GM21360 (cell line): ENCODE data around the gene WDR70.
"Not testable (repeated sequence)": the region's sequence is repeated elsewhere in the genome, so short reads cannot be mapped to it uniquely, and the experiment has no call there.

Experiments used
- ATAC-seq: cut with Tn5 transposase; IDR thresholded peaks from one replicate; pipeline ENCODE4 v1.9.1; 2021; ENCODE audit warnings: mild to moderate bottlenecking, moderate library complexity; ENCODE audit not compliant: unreplicated experiment

Gene WDR70

DNA sequence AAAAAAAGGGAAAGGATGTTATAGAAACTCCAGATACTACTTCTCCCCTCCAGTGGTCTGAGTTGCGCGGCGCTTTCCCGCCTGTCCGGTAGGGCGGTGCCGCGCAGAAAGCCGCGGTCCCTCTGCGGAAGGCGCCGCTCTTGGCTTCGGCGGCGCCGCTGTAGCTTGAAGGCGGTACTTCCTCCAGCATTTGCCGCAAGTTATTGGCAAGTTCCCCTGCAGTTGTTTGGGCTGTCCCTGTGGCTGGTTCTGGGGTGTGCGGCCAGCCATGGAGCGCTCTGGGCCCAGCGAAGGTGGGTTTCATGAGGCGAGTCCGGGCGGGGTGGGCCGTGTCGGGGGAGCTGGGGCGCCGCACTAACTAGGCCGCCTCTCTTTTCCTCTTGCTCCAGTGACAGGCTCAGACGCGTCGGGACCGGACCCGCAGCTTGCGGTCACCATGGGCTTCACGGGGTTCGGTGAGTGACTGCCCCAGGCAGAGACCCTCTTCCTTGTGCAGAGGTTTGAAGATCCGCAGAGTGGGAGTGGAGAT is at the start of gene WDR70:
WDR70 (plus strand) TSS at position 219 of the 529 bp plus-strand sequence; CDS start at position 269, 50 bp downstream.
- ATAC-seq: peak; percentile 98

DNA sequence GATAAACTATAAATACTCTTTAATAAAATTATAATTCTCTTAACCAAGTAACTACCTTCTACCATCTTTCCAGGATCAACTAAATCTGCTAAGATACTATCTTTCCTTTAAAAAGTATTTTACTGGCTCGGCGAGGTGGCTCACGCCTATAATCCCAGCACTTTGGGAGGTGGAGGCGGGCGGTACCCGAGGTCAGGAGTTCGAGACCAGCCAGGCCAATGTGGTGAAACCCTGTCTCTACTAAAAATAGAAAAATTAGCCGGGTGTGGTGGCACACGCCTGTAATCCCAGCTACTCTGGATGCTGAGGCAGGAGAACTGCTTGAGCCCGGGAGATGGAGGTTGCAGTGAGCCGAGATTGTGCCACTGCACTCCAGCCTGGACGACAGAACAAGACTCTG is 44.4 kb upstream of the WDR70 start:
- ATAC-seq: not testable (repeated sequence)

DNA sequence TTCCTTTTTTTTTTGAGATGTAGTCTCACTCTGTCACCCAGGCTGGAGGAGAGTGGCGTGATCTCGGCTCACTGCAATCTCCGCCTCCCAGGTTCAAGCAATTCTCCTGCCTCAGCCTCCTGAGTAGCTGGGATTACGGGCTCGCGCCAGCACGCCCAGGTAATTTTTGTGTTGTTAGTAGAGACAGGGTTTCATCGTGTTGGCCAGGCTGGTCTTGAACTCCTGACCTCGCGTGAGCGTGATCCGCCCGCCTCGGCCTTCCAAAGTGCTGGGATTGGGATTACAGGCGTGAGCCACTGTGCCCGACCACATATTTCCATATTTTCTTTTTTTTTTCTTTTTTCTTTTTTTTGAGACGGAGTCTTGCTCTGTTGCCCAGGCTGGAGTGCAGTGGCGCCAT is 36.4 kb upstream of the WDR70 start:
- ATAC-seq: not testable (repeated sequence)

DNA sequence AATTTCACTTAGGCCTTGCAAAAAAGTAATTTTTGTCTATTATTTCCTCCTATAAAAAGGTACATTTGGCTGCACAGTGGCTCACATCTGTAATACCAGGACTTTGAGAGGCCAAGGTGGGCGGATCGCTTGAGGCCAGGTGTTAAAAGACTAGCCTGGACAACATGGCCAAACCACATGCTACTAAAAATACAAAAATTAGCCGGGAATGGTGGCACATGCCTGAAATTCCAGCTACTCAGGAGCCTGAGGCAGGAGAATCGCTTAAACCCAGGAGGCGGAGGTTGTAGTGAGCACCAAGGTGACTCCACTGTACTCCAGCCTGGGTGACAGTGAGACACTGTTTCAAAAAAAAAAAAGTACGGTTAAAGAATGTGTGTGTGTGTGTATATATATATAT is 24.0 kb upstream of the WDR70 start:
- ATAC-seq: no peak

DNA sequence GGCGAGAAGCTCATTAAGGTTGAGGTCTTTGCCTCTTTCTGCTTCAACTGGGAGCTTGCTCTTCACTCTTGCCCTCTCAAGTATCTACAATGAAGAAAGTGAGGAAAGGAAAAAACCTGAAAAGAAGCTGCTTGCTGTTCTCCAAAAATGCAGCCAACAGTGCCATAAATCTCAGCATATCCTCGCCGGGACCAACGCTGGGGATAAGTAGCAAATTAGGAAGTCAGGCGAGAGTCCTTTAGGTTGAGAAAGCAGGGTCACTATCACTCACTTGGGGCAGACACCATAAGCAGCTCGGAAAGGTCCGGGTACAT is 8.6 kb upstream of the WDR70 start:
- peak; percentile 24 for ATAC-seq

DNA sequence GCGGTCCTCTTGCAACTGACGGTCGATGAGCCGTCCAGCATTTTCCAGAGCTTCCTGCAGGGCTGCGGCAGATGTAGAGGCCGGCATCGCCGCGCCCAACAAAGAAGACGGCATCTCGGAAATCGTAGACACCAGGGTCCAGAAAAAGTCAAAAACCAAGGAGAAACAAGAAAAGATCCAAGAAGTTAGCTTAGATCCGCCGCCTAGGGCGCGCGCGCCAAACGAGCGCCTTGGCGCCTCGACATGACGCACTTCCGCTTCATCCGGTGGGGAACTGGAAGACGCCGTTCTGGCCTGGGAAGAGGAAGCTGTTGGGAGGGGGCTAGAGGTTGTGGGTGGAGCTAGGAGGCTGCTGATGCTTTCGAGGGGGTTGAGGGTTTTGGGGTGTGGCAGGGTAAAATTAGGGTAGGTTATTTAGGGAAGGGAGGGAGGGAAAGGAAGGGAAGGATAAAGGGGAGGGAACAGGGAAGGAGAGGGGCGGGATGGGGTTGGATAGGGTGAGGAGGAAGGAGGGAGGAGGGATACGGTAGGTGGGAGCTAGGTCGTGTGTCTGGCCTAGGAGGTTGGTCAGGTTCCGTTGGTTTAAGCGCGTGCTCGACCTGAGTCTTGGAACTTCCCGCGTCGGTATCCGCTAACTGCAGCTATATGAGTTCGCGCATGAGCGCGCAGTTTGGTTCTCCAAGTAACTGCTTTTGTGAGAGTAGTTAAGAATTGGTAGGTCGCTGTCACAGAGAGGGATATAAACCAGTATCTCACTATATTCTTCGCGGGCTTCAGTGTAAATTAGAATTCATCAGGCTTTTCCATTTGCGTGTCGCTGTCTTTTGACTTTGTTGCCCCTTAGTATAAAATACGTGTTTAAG is 8.0 kb upstream of the WDR70 start, which contains the start of gene NUP155:
NUP155 (minus strand) TSS at position 243 of the 863 bp plus-strand sequence; CDS start at position 114, 129 bp downstream.
- ATAC-seq: peak; percentile 90

DNA sequence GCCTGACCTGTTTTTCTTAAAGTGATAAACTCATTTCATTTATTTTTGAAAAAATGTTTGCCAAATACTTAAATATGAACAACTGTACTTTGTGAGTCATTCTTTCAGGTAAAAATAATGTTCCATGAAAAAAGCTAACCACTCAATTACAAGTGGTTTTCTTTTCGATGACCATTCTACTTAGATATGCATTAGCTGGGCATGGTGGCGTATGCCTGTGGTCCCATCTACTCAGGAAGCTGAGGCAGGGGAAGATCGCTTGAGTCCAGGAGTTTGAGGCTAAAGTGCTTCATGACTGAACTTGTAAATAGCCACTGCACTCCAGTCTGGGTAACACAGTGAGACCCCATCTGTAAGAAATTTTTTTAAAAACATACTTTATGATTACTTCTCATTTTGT is 4.0 kb upstream of the WDR70 start:
- ATAC-seq: no peak

DNA sequence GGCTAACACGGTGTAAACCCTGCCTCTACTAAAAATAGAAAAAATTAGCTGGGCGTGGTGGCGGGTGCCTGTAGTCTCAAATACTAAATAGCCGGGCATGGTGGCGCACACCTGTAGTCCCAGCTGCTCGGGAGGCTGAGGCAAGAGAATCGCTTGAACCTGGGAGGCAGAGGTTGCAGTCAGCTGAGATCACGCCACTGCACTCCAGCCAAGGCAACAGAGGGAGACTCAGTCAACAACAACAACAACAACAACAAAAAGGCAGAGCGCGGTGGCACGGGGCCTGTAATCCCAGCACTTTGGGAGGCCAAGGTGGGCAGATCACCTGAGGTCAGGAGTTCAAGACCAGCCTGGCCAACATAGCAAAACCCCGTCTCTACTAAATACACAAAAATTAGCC is 1.1 kb upstream of the WDR70 start:
- not testable (repeated sequence) for ATAC-seq

DNA sequence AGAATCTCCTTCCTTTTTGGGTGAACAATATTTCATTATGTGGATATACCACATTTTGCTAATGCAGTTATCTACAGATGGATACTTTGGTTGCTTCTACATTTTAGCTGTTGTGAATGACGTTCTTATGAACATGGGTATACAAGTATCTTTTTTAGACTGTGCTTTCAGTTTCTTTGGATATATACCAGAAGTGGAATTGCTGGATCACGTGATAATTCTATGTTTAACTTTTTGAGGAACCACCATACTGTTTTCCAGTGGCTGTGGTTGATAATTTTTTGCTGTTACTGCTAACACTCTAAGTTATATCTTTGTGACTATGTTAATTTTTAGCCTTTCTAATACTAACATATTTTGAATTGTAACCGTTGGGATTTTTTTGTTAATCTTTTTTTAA is 12.5 kb downstream of the WDR70 start:
- no peak for ATAC-seq

DNA sequence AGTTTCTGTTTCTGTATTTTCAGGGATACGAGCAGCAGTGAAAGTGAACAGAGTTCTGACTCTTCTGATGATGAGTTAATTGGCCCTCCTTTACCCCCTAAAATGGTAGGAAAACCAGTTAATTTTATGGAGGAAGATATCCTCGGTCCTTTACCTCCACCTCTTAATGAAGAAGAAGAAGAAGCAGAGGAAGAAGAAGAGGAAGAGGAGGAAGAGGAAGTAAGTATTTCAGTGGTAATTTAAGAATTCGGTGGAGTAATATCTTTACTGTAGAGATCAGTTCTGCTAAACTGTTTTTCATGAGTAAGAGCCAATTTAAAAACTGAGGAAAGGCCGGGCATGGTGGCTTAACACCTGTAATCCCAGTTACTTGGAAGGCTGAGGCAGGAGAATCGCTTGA is 17.2 kb downstream of the WDR70 start:
- ATAC-seq: no peak

DNA sequence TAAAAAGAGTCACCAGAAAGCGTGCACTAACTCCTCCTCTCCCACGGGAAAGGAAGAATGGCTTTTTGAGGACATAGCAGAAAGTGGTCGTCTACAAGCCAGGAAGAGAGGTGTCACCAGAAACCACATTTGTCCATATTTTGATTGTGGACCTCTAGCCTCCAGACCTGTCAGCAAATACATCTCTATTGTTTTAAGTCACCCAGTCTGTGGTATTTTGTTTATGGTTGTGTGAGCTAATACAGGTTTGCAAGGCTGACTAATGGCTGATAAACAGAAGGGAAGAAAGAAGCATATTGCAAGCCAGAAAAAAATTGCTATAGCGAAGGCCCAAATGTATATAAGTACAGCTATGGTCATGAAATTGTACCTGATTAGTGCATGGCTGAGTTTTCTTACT is 21.4 kb downstream of the WDR70 start:
- ATAC-seq: no peak

DNA sequence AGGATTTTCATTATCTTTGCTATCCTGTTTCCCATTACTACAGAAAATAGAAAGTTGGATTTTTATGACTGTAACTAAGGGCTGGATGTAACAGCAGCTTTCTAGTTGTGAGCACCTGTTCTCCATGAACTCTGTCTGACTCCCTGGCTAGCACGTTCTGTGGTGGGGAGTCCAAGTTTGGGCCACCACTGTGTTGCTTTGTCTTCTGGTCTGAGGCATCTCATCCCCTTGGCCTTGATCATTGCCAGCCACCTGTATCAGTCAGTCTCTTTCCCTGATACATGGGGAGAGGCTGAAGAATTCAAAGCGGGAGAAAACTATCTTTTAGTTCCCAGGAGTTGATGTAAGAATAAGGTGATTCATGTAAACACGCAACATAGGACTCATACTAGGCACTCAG is 33.4 kb downstream of the WDR70 start:
- no peak for ATAC-seq

DNA sequence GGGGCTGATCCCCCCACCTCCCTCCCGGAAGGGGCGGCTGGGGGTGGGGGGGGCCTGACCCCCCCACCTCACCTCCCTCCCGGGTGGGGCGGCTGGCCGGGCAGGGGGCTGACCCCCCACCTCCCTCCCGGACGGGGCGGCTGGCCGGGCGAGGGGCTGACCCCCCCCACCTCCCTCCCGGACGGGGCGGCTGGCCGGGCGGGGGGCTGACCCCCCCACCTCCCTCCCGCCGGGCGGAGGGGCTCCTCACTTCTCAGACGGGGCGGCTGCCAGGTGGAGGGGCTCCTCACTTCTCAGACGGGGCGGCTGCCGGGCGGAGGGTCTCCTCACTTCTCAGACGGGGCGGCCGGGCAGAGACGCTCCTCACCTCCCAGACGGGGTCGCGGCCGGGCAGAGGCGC is 36.3 kb downstream of the WDR70 start:
- ATAC-seq: not testable (repeated sequence)

DNA sequence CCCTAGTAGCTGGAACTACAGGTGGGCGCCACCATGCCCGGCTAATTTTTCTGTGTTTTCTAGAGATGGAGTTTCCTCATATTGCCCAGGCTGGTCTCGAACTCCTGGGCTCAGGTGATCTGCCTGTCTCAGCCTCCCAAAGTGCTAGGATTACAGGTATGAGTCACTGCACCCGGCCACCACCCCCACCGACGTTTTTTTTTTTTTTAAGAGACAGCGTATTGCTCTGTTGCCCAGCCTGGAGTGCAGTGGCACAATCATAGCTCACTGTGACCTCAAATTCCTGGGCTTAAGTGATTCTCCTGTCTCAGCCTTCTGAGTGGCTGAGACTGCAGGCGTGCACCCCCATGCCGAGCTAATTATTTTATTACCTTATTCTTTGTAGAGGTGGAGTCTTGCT is 38.2 kb downstream of the WDR70 start:
- no peak for ATAC-seq

DNA sequence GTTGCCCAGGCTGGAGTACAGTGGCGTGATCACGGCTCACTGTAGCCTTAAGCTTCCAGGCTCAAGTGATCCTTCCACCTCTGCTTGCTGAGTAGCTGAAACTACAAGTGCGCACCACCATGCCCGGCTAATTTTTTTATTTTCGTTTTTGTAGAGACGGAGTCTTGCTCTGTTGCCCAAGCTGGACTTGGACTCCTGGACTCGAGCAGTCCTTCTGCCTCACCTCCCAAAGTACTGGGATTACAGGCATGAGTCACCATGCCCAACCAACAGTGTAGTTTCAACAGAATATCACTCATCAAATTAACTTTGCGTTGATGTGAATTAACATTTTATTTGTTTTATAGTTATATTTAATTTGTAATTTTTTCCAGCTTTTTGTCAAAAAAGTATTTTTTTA is 45.3 kb downstream of the WDR70 start:
- no peak for ATAC-seq

DNA sequence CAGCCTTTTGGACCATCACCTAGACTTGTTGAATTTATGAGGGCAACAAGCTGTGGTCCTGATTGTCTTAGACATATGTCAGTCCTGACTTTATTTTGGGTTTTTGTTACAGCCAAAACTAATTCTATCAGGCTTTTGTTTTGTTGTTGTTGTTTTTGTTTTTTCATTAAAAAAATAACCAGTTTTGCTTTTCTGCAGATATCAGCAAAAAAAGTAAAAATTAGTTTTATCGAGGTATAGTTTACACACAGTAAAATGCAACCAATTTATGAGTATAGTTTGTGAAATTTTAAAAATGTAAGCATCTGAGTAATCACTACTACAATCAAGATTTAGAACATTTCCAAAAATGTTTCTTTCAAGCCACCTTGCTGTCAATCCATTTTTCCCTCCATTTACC is 48.9 kb downstream of the WDR70 start:
- no peak for ATAC-seq

DNA sequence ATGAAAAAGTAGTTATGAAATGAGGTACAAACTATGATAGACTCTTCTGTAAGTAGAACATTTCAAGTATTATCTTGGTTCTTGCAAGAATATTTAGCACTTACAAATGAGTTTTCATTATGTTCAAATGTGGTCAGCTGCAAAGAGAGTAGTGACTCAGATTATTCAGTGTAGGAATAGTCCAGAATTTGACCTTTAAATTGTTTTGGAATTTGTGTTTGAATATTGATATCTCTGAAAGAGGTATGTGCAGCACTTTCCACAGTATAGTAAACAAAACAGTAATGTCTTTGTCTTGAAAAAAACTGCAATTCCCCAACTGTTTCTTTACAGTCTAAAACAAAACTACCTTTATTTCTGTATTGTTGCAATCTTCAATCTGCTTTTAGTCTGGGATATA is 56.1 kb downstream of the WDR70 start:
- no peak for ATAC-seq

DNA sequence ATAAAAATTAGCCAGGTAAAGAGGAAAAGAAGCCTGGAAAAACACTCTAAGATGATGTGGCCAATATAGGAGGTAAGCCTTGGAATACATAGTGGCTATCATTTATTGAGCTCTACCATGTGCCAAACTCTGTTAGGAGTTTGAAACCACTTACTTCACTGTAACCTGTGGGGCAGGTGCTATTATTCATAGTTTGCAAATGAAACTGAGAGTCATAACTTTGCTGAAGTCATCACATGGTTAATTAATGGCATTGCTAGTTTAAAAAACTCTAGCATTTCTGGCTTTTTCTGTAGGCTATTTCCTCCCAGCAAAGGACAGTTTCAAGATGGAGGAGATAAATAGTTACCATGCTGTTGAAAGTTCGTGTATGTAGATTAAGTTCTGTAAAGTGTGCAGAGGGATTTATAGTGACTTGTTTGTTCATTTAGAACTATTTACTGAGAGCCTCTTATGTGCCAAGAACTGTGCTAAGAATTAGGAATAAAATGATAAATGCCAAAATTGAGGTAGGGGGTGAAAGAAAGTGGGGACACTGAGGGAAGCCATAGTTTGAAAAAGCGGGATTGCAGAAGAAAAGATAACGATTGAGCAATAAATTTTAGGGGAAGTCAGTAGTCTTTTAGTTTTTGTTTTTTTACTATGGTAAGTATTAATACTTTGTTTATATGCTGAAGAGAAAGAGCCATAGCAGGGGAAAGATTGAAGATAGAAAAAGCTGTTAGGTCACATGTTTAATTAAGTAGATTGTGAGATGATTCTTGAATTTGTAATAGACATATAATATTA is 57.2 kb downstream of the WDR70 start:
- no peak for ATAC-seq

DNA sequence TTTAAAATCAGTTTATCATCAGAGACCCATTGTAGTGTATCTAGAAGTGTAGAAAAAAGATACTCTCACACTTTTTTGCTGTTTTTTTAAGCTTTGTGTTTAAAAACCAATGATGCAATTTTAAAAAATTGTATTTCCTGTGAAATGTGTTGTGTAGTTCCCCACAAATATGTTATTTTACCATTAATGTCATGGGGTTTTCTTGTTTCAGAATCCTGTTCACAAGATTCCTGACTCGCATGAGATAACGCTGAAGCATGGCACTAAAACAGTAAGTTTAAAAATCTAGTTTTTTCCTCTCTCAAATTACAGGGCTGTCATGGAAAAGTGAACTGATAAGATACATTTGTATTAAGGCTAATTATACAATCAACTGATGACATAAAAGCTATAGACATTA is 58.6 kb downstream of the WDR70 start:
- no peak for ATAC-seq

DNA sequence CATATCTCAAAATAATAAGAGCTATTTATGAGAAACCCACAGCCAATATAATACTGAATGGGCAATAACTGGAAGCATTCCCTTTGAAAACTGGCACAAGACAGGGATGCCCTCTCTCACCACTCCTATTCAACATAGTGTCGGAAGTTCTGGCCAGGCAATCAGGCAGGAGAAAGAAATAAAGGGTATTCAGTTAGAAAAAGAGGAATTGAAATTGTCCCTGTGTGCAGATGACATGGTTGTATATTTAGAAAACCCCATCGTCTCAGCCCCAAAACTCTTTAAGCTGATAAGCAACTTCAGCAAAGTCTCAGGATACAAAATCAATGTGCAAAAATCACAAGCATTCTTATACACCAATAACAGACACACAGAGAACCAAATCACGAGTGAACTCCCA is 66.7 kb downstream of the WDR70 start:
- not testable (repeated sequence) for ATAC-seq

DNA sequence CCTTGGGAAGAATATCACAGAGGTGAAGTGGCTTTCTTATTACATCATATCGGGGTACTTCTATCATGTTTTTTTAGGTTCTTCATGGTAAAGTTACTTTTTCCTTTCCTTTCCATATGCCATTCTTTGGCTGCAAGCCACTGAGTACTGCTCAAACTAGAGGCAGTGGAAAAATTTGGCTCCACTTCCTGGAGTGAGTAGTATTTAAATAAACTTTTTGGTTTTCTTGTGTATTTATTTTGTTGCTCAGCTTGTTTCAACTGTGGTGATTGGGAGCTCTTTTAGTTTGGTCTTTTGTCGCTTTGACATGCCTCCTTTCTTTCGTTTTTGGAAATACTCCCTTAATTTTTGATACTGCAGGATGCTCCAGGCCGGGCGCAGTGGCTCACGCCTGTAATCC is 69.8 kb downstream of the WDR70 start:
- ATAC-seq: no peak

DNA sequence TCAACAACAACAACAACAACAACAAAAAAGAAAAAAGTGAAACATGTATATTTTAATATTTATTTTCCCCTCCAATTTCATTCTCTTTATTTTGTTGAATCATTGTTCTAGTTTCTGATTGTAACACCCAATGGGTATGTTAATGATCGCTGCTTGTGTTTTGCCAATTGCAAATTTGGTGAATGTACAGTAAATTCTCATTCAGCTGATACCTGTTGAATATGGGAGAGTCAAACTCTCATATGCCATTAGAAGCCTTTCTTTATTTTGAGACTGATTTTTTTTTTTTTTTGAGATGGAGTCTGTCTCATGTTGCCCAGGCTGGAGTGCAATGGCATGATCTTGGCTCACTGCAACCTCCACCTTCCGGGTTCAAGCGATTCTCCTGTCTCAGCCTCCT is 72.9 kb downstream of the WDR70 start:
- not testable (repeated sequence) for ATAC-seq
